GM21737 (cell line): ENCODE measurements around the gene IRF7.

Experiments
- ATAC-seq: cut with Tn5 transposase; IDR thresholded peaks from one replicate; pipeline ENCODE4 v1.9.1; 2021; ENCODE audit warnings: mild to moderate bottlenecking, moderate library complexity; ENCODE audit not compliant: unreplicated experiment

Gene IRF7

DNA sequence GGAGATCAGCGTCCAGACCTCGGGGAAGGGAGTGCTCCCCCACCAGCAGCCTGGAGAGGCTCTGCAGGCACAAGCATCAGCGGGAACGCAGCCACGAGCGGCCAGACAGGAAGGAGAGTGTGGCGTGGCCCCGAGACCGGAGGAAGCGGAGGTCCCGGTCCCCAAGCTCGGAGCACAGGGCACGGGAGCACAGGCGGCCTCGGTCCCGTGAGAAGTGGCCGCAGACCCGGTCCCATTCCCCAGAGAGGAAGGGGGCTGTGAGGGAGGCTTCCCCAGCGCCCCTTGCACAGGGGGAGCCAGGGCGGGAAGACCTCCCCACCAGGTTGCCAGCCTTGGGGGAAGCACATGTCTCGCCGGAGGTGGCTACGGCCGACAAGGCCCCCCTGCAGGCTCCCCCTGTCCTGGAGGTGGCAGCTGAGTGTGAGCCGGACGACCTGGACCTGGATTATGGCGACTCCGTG is 6.9 kb downstream of the IRF7 start:
- ATAC-seq, result no peak

DNA sequence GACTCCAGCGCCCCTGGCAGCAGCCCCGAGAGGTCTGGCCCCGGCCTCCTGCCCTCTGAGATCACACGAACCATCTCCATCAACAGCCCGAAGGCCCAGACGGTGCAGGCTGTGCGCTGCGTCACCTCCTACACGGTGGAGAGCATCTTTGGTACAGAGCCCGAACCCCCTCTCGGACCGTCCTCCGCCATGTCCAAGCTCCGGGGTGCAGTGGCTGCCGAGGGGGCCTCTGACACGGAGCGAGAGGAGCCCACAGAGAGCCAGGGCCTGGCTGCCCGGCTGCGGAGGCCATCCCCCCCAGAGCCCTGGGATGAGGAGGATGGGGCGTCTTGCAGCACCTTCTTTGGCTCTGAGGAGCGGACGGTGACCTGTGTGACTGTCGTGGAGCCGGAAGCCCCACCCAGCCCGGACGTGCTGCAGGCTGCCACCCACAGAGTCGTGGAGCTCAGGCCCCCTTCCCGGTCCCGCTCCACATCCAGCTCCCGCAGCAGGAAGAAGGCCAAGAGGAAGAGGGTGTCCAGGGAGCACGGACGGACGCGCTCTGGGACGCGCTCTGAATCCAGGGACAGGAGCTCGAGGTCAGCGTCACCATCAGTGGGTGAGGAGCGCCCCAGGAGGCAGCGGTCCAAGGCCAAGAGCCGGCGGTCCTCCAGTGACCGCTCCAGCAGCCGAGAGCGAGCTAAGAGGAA is 7.6 kb downstream of the IRF7 start:
- ATAC-seq, result no peak

DNA sequence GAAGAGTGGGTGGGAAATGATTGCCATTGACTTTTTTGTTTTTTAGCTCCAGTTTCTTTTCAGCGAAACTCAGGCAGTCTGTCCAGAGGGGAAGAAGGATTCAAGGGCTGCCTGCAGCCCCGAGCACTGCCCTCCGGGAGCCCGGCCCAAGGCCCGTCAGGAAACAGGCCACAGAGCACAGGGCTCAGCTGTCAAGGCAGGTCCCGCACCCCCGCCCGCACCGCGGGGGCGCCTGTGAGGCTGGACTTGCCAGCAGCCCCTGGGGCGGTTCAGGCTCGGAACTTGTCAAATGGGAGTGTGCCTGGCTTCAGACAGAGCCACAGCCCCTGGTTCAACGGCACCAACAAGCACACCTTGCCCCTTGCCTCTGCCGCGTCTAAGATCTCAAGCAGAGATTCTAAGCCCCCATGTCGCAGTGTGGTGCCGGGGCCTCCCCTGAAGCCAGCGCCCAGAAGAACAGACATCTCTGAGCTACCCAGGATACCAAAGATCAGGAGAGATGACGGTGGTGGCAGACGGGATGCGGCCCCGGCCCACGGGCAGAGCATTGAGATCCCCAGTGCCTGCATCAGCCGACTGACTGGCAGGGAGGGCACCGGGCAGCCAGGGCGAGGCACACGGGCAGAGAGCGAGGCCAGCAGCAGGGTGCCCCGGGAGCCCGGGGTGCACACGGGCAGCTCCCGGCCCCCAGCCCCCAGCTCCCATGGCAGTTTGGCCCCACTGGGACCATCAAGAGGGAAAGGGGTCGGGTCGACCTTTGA is 8.6 kb downstream of the IRF7 start:
- ATAC-seq, result no peak

DNA sequence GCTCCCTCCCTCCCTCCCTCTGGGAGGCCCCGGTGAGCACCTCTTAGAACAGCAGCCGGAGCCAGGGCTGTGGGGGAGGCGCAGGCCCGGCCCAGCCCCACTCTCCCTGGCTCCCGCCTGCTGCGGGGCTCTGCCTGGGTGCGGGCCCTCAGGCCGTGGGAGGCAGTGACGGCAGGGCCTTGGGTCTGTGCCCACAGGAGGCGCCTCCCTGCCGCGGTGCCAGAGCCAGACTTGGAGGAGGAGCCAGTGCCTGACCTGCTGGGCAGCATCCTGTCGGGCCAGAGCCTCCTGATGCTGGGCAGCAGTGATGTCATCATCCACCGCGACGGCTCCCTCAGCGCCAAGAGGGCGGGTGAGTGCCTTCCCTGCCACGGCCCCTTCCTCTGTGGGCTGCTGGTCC is 9.5 kb downstream of the IRF7 start:
- ATAC-seq, result no peak

DNA sequence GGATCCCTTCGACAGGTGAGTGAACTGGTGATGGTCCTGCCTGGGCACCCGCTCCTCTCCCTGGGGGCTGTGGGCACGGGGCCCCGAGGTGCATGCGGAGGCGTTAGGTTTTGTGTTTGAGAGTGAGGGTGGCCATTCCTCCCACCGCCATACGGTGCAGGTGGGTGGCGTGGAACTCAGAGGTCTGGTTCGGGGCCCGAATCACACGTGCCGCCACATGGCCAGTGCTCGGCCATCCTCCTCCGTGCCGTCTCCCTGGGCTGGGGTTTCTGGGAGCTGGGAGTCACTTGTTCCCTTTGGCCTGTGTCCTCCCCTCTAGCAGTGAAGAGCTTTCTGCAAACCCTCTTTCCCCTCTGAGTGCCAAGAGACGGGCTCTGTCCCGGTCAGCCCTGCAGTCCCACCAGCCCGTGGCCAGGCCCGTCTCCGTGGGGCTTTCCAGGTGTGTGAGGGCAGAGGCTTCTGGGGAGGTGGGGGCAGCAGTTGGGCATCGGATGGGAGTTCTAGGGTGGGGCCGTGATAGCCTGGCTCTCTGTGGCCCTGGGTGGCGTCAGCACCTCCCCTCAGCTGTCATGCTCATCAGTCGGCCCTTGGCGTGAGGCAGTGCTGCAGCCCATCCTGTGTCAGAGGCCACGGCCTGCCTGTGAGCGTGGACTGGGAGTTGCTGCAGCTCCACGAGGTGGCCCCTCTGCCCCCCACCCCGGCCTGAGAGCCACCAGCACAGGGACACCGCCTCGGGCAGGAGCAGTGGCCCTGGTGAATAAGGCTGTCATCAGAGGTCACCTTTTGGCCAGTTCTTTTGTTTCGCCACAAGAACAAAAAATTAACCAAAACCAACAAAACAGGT is 10.2 kb downstream of the IRF7 start:
- no peak for ATAC-seq

DNA sequence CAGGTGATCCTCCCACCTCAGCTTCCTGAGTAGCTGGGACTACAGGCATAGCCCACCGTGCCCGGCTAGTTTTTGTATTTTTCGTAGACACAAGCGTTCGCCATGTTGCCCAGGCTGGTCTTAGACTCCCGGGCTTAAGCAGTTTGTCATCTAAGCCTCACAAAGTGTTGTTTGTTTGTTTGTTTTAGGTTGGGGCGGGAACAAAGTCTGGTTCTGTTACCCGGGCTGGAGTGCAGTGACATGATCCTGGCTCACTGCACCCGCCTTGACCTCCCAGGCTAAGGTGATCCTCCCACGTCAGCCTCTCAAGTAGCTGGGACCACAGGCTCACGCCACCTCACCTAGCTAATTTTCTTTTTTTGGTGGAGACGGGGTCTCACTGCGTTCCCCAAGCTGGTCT is 12.6 kb downstream of the IRF7 start:
- no peak for ATAC-seq

DNA sequence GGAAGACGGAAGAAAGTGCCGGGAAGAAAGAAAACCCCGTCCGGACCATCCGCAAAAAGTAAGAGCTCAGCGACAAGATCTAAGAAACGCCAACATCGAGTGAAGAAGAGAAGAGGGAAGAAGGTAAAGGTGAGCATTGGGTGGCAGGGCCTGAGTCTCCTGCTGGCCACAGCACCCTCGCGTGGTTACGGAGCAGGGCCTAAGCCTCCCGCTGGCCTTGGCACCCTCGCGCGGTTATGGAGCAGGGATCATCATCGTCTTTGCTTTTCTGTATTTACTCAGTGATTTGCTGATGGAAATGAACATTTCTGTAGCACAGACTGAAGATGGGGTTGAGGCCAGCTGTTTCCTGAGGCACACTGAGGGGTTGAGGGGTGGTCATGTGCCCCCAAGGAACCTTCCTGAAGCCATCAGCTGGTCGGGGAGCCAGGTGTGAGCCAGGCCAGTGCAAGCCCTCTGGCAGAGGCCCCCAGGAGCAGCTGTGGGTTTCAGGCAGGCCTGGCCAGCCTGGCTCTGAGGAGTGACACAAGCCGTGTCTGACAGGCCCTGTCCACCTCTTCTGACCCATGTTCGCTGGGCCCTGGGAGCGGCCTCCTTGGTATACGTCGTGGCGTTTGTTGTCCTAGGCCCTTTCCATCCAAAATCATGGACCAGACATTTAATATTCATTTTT is 14.0 kb downstream of the IRF7 start:
- no peak for ATAC-seq

DNA sequence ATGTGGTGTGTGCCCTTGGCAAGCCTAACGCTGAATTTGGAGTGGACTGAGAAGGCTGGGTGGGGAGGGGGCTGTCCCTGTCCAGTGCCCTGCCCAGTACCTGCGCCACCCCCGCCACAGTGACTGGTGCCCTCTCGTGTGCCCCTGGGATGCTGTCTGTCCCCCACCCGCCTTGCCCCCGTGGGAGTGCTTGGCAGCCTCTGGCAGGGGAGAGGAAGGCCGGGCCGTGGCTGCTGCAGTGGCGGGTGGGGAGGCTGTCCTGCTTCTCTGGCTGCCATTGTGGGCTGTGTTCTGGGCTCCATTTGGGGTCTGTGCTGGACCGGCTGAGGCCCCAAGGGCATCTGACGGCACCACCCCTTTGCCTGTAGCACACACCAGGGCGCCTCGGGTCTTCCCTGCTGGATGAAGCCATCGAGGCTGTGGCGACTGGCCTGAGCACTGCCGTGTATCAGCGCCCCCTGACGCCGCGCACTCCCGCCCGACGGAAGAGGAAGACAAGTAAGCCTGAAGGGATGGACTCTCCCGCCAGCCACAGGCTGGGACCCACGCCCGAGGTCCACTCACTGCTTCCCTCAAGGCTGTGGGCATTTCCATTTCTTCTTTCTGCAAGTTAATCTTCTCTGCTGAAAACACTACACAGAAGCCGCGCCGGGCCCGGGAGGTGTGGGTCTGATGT is 17.6 kb downstream of the IRF7 start:
- ATAC-seq, result no peak

DNA sequence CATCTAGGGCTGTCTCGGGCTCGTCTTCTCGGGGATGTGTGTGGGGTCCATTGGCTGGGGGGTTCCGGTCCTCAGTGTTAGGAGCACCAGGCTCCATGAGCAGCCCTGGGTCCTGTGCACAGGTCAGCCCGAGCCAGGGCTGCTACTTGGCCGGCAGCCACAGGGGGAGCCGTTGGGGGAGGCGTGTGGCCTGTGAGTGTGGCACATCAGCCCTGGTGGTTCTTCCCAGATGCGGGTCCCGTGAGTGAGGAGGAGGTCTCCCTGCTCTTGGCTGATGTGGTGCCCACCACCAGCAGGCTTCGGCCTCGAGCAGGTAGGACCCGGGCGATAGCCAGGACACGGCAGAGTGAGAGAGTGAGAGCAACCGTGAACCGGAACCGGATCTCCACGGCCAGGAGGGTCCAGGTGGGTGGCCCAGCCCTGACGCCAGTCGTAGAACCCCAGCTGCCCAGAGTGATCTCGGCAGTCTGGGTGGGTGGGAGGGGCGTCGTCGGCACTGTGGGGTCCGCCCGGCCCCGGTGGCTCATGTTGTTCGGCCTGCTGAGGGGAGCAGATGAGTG is 18.5 kb downstream of the IRF7 start:
- ATAC-seq, result no peak

DNA sequence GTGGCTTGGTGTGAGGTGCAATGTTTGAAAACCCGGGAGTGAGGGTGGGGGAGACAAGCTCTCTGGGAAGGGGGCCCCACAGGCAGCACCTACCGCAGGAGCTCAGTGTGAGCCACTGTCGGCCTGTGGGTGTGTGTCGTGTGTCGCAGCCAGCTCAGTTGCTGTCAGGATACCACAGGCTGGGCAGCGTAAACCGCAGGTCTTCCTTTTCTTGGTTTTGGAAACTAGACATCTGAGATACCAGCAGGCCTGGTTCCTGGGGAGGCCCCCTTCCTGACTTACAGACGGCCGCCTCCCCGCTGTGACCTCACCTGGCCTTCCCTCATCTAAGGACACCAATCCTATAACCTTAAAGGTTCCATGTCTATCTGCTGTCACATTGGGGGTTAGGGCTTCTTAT is 19.4 kb downstream of the IRF7 start:
- no peak for ATAC-seq

DNA sequence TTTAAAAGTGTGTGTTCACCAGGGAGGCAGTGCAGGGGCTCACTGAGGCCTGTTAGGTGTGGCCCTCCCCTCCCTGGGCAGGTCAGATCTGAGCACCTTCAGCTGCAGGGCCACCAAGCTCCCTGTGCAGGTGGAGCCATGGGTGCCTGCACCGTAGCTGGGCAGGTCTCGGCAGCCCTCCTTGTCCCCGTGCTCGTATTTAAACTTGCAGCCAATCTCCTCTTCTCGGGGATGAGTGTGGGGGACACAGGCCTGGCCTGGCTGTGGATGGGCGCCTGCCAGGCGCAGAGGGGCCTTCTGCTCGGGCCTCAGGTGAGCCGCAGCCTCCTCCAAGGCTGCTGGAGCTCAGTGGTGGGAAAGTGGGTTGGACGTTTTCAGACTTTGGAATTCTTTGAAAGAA is 20.4 kb downstream of the IRF7 start:
- ATAC-seq, result no peak

DNA sequence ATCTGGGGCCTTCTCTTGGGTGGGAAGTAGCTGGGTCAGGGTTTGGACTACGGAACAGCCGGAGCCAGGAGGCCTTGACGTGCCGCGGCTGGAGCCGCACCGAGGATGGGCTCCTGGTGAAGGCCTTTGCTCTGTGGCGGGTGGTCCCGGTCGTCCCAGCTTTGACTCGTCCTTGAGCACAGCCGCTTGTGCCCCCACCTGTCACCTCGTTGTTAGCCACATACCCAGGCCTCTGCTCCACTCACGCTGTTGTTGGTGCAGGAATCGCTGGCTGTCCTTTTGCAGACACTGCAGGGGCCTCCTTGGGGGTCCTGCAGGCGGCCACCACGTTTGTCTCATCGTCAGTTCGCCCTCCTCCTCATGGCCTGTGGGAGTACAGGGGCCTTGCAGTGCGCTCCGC is 22.4 kb downstream of the IRF7 start:
- no peak for ATAC-seq

DNA sequence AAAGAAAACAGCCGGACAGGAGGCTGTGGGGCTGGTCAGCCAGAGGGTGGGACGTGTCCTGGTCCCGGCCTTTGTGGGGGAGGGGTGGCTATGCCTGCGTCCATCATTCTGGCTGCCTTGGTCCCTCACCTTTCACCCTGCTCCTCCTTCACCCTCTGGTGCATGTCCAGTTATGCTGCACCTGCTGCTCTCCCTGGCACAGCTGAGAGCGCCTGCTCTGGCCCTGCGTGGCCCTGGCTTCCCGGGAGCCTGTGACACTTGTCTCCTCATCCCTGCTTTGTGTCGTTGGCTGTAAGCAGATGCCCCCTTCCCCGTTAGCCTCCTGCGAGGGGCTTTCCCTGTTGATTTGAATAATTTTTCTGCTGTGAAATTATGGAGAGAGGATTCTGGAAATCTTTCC is 22.8 kb downstream of the IRF7 start:
- no peak for ATAC-seq

DNA sequence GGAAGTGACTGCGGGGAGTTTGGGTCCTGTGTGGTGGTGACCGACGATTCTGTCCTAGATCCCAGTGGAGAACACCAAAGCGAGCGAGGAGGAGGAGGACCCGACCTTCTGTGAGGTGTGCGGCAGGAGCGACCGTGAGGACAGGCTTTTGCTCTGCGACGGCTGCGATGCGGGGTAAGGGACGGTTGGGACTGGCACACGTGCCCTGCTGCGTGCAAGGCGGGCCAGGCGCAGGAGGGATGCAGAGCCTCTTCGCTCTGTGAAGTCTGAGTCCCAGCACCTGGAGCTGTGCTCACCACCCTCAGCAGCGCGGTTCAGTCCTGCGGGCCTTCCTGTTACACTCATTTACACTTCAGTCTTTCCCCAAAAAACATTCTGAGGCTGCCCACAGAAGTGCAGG is 23.2 kb downstream of the IRF7 start:
- no peak for ATAC-seq

DNA sequence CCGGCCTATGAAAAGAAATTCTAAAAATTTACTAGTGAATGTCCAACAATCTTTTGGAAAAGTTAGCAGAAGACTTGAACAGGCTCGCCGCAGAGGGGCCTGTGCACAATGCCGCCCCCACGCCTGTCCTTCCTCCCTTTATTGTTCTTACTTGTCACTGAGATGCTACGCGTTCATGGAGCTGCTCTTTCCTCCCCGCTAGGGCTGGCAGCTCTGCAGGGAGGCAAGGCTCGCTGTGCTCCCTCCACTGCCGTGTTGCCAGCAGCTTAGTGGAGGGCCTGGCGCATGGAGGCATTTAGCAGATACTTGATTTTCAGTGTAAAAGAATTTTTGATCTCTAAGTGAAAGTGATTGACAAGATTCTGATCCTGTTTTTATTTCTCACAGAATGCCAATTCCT is 24.8 kb downstream of the IRF7 start:
- no peak for ATAC-seq

DNA sequence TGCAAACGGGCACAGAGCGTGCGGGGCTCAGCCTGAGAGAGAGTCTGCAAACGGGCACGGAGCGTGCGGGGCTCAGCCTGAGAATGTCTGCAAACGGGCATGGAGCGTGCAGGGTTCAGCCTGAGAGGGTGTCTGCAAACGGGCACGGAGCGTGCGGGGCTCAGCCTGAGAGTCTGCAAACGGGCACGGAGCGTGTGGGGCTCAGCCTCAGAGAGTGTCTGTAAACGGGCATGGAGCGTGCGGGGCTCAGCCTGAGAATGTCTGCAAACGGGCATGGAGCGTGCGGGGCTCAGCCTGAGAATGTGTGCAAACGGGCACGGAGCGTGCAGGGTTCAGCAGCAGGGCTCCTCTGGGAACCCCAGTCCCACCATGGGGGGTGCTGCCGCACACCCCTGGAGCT is 26.0 kb downstream of the IRF7 start:
- ATAC-seq, result no peak

DNA sequence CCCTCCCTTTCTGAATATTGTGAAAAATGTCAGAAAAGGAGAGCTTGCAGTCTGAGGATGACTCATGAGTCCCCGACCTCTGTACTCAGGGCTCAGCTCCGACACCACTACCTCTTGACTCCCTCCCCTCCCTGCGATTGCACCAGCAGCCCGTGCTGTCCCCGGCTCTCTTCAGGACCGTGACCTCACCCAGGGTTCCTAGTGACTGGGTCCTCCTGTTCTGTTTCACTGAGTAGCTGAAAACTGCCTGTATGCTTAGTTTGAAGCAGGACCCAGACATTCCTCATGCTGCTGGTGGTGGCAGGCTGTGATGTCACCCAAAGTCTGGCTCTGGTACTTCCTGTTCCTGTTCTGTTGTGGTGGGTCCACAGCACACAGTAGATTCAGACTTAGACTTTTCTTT is 27.8 kb downstream of the IRF7 start:
- ATAC-seq, result no peak

DNA sequence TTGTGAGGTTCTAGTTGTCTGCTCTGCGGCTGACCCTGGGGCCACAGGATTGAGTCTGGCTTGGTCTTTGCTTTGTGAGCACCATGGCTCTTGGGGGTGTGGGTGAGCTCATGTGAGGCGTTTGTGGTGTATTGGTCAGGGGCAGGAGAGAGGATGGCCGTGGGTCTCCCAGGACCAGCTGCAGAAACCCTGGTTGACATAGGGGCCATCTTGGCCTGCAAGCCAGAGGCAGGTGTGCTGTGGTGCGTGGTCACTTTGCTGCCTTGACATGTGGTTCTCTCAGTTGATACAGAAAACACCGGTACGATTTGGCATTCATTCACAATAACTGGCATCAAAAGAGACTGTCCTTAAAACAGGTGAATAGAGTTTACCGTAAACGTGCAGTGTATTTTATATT is 28.2 kb downstream of the IRF7 start:
- ATAC-seq, result no peak

DNA sequence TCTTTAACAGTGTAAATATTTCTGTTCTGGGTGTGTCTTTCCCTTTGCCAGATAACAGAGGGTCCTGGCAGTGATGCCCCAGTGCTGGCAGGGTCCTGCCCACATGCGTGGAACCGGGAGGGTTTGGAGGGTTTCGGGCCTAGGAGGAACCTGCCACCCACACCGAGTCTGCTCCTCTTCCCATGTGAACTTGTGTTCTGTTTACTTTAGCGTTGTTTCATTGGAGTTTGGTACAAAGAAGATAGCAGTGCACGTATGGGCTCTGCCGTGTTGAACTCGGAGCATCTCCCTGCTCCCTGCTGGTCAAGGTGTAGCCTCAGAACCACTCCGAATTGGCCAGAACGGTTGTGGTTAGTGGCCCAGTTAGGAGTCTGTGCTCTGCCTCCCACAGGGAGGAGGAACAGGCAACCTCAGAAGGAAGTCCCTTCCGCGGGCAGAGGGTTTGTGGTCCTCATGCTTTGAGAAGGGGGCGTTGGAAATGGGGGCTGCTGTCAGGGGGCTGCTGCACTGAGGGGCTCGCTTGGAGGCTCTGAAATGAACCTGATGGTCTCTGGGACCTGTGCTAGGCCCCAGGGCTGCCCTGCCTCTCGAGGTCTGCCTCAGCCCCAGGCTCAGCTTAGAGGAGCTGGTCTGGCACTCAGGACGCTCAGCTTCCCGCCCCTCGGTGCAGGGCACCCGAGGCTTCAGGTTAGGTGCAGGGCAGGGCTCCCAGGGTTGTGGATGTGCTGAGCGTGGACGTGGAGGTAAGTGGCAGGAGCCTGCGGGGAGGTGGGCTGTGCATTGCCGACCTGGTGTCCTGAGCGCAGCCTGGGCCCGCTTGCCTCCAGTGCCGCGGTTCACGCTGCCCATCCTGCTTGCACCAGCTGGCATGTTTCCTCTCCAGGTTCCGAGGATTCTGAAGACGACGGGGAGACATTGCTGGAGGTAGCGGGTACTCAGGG is 29.1 kb downstream of the IRF7 start:
- no peak for ATAC-seq
